Measurements from ENCODE around the gene RLF. TPM values are rescaled to one million over a fixed set of nuclear protein-coding genes. Genes with fewer than 3 reads are reported as not detected.

RLF gene
- total and polyA plus RNA-seq, 2 donors (not counting 1 experiment from before 2014, with no cell fraction given): 7.8 to 21.9 TPM

- intact Hi-C loops (cut with micrococcal nuclease): no loop called here
- POLR2A ChIA-PET: interaction anchor here (0.6 kb wide), 1 partner anchor 91 kb away, joined by 4 read pairs; no protein-coding TSS in a partner anchor
These were observed 83.1 kb downstream of the RLF start for GRCh38 chr1:40244138-40244744.

More at GRCh38 chr1:40244138-40244744, 83.1 kb downstream of the RLF start:
- no peak overlapping the region for H3K27ac Mint-ChIP-seq
- Histone ChIP-seq H3K4me2 (replicated peaks; ENCODE audit: low read depth, low read length, poor library complexity, severe bottlenecking) (no peak overlapping the region), H3K9me3 (ENCODE audit: control extremely low read depth in 1 of 3, control insufficient read depth in 2 of 3, insufficient read depth in 1 of 3, low read length in 2 of 3) (no peaks in the 10 kb centered on the region), H3K79me2 (ENCODE audit: control insufficient read depth, insufficient read depth, low read length) (no peaks in the 10 kb centered on the region), H3K27me3 (replicated peaks in 1 of 4; ENCODE audit: control extremely low read depth in 1 of 4, control insufficient read depth in 3 of 4, insufficient read depth in 4 of 4, low read length in 3 of 4) (no peaks in the 10 kb centered on the region), H3K4me1 (ENCODE audit: control insufficient read depth in 2 of 2, insufficient read depth in 2 of 2, low read length in 2 of 2) (no peaks in the 10 kb centered on the region), H2AFZ (ENCODE audit: insufficient read depth, low read depth, low read length, poor library complexity, severe bottlenecking) (no peak overlapping the region), H3K4me3 (ENCODE audit: control extremely low read depth in 1 of 5, extremely low read depth in 1 of 5, insufficient read depth in 1 of 5, low read depth in 2 of 5, low read length in 4 of 5) (no peak overlapping the region), H3K9ac (ENCODE audit: low read length) (no peak overlapping the region), H4K20me1 (ENCODE audit: control insufficient read depth, insufficient read depth, low read length, poor library complexity, severe bottlenecking) (no peaks in the 10 kb centered on the region), H3K27ac (ENCODE audit: low read length in 2 of 2) (no peak overlapping the region), H3K36me3 (replicated peaks in 1 of 2; ENCODE audit: control extremely low read depth in 1 of 2, control insufficient read depth in 1 of 2, extremely low read depth in 1 of 2, insufficient read depth in 2 of 2, low read length in 1 of 2) (no peaks in the 10 kb centered on the region)
- peaks cover 8% of the 10 kb centered on the region for H3K4me1 Mint-ChIP-seq
- ATAC-seq (ENCODE audit: low read depth): no peak
- DNase-seq: no peak
- 77% methylated on average over 2 of the region's 4 CpGs for WGBS (ENCODE audit: insufficient coverage)
- CTCF ChIA-PET: no interaction called here
- no peaks in the 10 kb centered on the region for H3K9me3 Mint-ChIP-seq (ENCODE audit: insufficient read depth)
- H3K4me3 Mint-ChIP-seq: no peak overlapping the region
- no peaks in the 10 kb centered on the region for H3K27me3 Mint-ChIP-seq
- TF ChIP-seq CTCF (IDR thresholded peaks at IDR 0.05): no peak
- no peak for TF ChIP-seq EZH2 (IDR thresholded peaks at IDR 0.05; ENCODE audit: borderline replicate concordance, insufficient read depth, low read depth, low read length, poor library complexity, severe bottlenecking)

Data from B cell (primary cell).